ENCODE data around the gene SLU7. TPM values are rescaled to one million over a fixed set of nuclear protein-coding genes. Genes with fewer than 3 reads are reported as not detected.

Gene SLU7
- total RNA-seq, 6 donors from 2014 or later, result 26.7 to 115 (median 60.7) TPM

- 100% methylated on average over 1 of the region's 1 CpG for WGBS, 2 donors
- DNase-seq (no peak), ATAC-seq (ENCODE audit: low FRiP score in 2 of 2) (no peak)
- no peaks in the 10 kb centered on the region for H3K4me1 ChIP-seq
- no peaks in the 10 kb centered on the region for H3K36me3 ChIP-seq
- TF ChIP-seq EP300 (IDR thresholded peaks at IDR 0.05) (no peak), POLR2A (IDR thresholded peaks at IDR 0.05) (no peak), CTCF (IDR thresholded peaks at IDR 0.05) (no peak), POLR2AphosphoS5 (IDR thresholded peaks at IDR 0.05) (no peak)
- no peak overlapping the region for H3K4me3 ChIP-seq
- H3K27me3 ChIP-seq, result no peaks in the 10 kb centered on the region
- peaks cover 7 to 12% (median 11%) of the 10 kb centered on the region in 4 donors for H3K9me3 ChIP-seq
- H3K27ac ChIP-seq, result no peak overlapping the region
Observed at GRCh38 chr5:160387445-160387844, 31.4 kb downstream of the SLU7 start.

GRCh38 chr5:160385496-160385895 is 33.4 kb downstream of the SLU7 start:
- Histone ChIP-seq H3K4me1 (no peaks in the 10 kb centered on the region), H3K27ac (no peak overlapping the region)

GRCh38 chr5:160384681-160385080 is 34.2 kb downstream of the SLU7 start:
- Histone ChIP-seq H3K9me3 (peaks cover 7 to 12% (median 11%) of the 10 kb centered on the region in 4 donors), H3K27ac (no peak overlapping the region), H3K27me3 (no peaks in the 10 kb centered on the region), H3K4me1 (no peaks in the 10 kb centered on the region), H3K4me3 (no peak overlapping the region), H3K36me3 (no peaks in the 10 kb centered on the region)
- DNase-seq, result no peak
- TF ChIP-seq CTCF (IDR thresholded peaks at IDR 0.05) (no peak), EP300 (IDR thresholded peaks at IDR 0.05) (no peak), POLR2A (IDR thresholded peaks at IDR 0.05) (no peak), POLR2AphosphoS5 (IDR thresholded peaks at IDR 0.05) (no peak)
- ATAC-seq (ENCODE audit: low FRiP score in 2 of 2), result no peak
- 75 to 94% methylated on average over 1 of the region's 1 CpG for WGBS, 2 donors

More at GRCh38 chr5:160385496-160385895, 33.4 kb downstream of the SLU7 start:
- H3K27me3 ChIP-seq, result no peaks in the 10 kb centered on the region
- DNase-seq (no peak), ATAC-seq (ENCODE audit: low FRiP score in 2 of 2) (no peak)
- H3K36me3 ChIP-seq, result no peaks in the 10 kb centered on the region
- H3K4me3 ChIP-seq, result no peak overlapping the region
- peaks cover 7 to 12% (median 11%) of the 10 kb centered on the region in 4 donors for H3K9me3 ChIP-seq
- TF ChIP-seq EP300 (IDR thresholded peaks at IDR 0.05) (no peak), CTCF (IDR thresholded peaks at IDR 0.05) (no peak), POLR2A (IDR thresholded peaks at IDR 0.05) (no peak), POLR2AphosphoS5 (IDR thresholded peaks at IDR 0.05) (no peak)

- H3K4me3 ChIP-seq, result no peak overlapping the region
- WGBS, 2 donors, result 80 to 88% methylated on average over 3 of the region's 3 CpGs
- no peak for TF ChIP-seq CTCF (IDR thresholded peaks at IDR 0.05)
- TF ChIP-seq POLR2AphosphoS5 (IDR thresholded peaks at IDR 0.05), result no peak
- no peak for TF ChIP-seq EP300 (IDR thresholded peaks at IDR 0.05)
- no peak for TF ChIP-seq POLR2A (IDR thresholded peaks at IDR 0.05)
- no peak overlapping the region for H3K27ac ChIP-seq
- no peaks in the 10 kb centered on the region for H3K27me3 ChIP-seq
- peaks cover 3 to 6% (median 5%) of the 10 kb centered on the region in 4 donors for H3K9me3 ChIP-seq
- ATAC-seq (ENCODE audit: low FRiP score in 2 of 2), result no peak
- no peak for DNase-seq
- H3K4me1 ChIP-seq, result no peaks in the 10 kb centered on the region
- no peaks in the 10 kb centered on the region for H3K36me3 ChIP-seq
Observed at GRCh38 chr5:160382346-160382745, 36.5 kb downstream of the SLU7 start.

- no peaks in the 10 kb centered on the region for H3K27me3 ChIP-seq
- no peak overlapping the region for H3K4me3 ChIP-seq
- TF ChIP-seq CTCF (IDR thresholded peaks at IDR 0.05), result no peak
- TF ChIP-seq POLR2AphosphoS5 (IDR thresholded peaks at IDR 0.05), result no peak
- no peak for TF ChIP-seq POLR2A (IDR thresholded peaks at IDR 0.05)
- TF ChIP-seq EP300 (IDR thresholded peaks at IDR 0.05), result no peak
- H3K36me3 ChIP-seq, result no peaks in the 10 kb centered on the region
- ATAC-seq (ENCODE audit: low FRiP score in 2 of 2) (no peak), DNase-seq (no peak)
- no peaks in the 10 kb centered on the region for H3K9me3 ChIP-seq
- H3K4me1 ChIP-seq, result no peaks in the 10 kb centered on the region
- WGBS, 2 donors, result 81 to 84% methylated on average over 2 of the region's 2 CpGs
- no peak overlapping the region for H3K27ac ChIP-seq
Observed at GRCh38 chr5:160380041-160380440, 38.8 kb downstream of the SLU7 start.
